ENCODE measurements around the gene WDR90. TPM values are rescaled to one million over a fixed set of nuclear protein-coding genes. Genes with fewer than 3 reads are reported as not detected.

Gene WDR90
- total RNA-seq, 1 experiment from 2014 or later = 118 TPM

GRCh38 chr16:708019-708418 is 58.9 kb downstream of the WDR90 start:
- no peaks in the 10 kb centered on the region for H3K79me2 ChIP-seq (ENCODE audit: low read depth)
- H4K20me1 ChIP-seq (ENCODE audit: insufficient read depth) = 0 out of 2 replicates have a peak, but pooled peaks cover 4% of the 10 kb centered on the region
- peaks cover 14% of the 10 kb centered on the region for H3F3A ChIP-seq (ENCODE audit: insufficient read depth, low read depth)
- TF ChIP-seq EZH2 (IDR thresholded peaks at IDR 0.05; ENCODE audit: low read depth) (no peak), CTCF (conservative IDR thresholded peaks at IDR 0.05) (no peak)
- no peaks in the 10 kb centered on the region for H3K9me2 ChIP-seq (ENCODE audit: insufficient read depth)
- POLR2A ChIA-PET (ENCODE audit: unreplicated experiment) = interaction anchor here (0.6 kb wide), 2 partner anchors 37 to 417 kb away, joined by 4 to 5 read pairs; no protein-coding TSS in a partner anchor
- H3K4me3 ChIP-seq = no peak overlapping the region
- no peak for DNase-seq
- BruUV-seq (replicated peaks) = no TSS peak
- H3K36me3 ChIP-seq (ENCODE audit: low read depth) = no peaks in the 10 kb centered on the region
- no peaks in the 10 kb centered on the region for H3K9me3 ChIP-seq (ENCODE audit: insufficient read depth, low read depth)
- H3K27me3 ChIP-seq (ENCODE audit: insufficient read depth, low read depth) = peaks cover 65% of the 10 kb centered on the region
- no peak overlapping the region for H3K4me2 ChIP-seq
- H3K4me1 ChIP-seq (replicated peaks; ENCODE audit: insufficient read depth) = peaks cover 15% of the 10 kb centered on the region
- no peak overlapping the region for H2AFZ ChIP-seq
- intact Hi-C loops (cut with micrococcal nuclease; ENCODE audit: unreplicated experiment) = no loop called here
- CTCF ChIA-PET = interaction anchor here (0.5 kb wide), 1 partner anchor 80 kb away, joined by 3 read pairs; the partner anchor contains the start of genes CHTF18 and RPUSD1
- no peak overlapping the region for H3K27ac ChIP-seq

GRCh38 chr16:708959-709358 is 59.8 kb downstream of the WDR90 start:
- ChIA-PET CTCF (no interaction called here), POLR2A (ENCODE audit: unreplicated experiment) (no interaction called here)
- Histone ChIP-seq H3K4me3 (no peak overlapping the region), H3K36me3 (ENCODE audit: low read depth) (no peaks in the 10 kb centered on the region), H3K79me2 (ENCODE audit: low read depth) (no peaks in the 10 kb centered on the region), H3K4me2 (no peak overlapping the region), H3K27me3 (ENCODE audit: insufficient read depth, low read depth) (peaks cover 56% of the 10 kb centered on the region), H3K27ac (no peak overlapping the region), H3K4me1 (replicated peaks; ENCODE audit: insufficient read depth) (peaks cover 18% of the 10 kb centered on the region), H4K20me1 (ENCODE audit: insufficient read depth) (no peaks in the 10 kb centered on the region), H3F3A (ENCODE audit: insufficient read depth, low read depth) (peaks cover 23% of the 10 kb centered on the region), H3K9me2 (ENCODE audit: insufficient read depth) (no peaks in the 10 kb centered on the region), H2AFZ (no peak overlapping the region), H3K9me3 (ENCODE audit: insufficient read depth, low read depth) (no peaks in the 10 kb centered on the region)
- no TSS peak for BruUV-seq (replicated peaks)
- intact Hi-C loops (cut with micrococcal nuclease; ENCODE audit: unreplicated experiment) = no loop called here
- TF ChIP-seq CTCF (conservative IDR thresholded peaks at IDR 0.05) = no peak
- no peak for TF ChIP-seq EZH2 (IDR thresholded peaks at IDR 0.05; ENCODE audit: low read depth)
- DNase-seq = no peak

GRCh38 chr16:709566-710499 is 60.7 kb downstream of the WDR90 start:
- H4K20me1 ChIP-seq (ENCODE audit: insufficient read depth) = no peaks in the 10 kb centered on the region
- H3K4me3 ChIP-seq = no peak overlapping the region
- ChIA-PET POLR2A (ENCODE audit: unreplicated experiment) (no interaction called here), CTCF (no interaction called here)
- no peaks in the 10 kb centered on the region for H3K9me2 ChIP-seq (ENCODE audit: insufficient read depth)
- H3K4me1 ChIP-seq (replicated peaks; ENCODE audit: insufficient read depth) = peaks cover 25% of the 10 kb centered on the region
- no peaks in the 10 kb centered on the region for H3K36me3 ChIP-seq (ENCODE audit: low read depth)
- TF ChIP-seq CTCF (conservative IDR thresholded peaks at IDR 0.05) (no peak), EZH2 (IDR thresholded peaks at IDR 0.05; ENCODE audit: low read depth) (no peak)
- H3K27me3 ChIP-seq (ENCODE audit: insufficient read depth, low read depth) = peaks cover 47% of the 10 kb centered on the region
- no peaks in the 10 kb centered on the region for H3K9me3 ChIP-seq (ENCODE audit: insufficient read depth, low read depth)
- H3K4me2 ChIP-seq = no peak overlapping the region
- no peak overlapping the region for H3K27ac ChIP-seq
- intact Hi-C loops (cut with micrococcal nuclease; ENCODE audit: unreplicated experiment) = loop anchor here (5.0 kb wide), 1 partner anchor 262 kb away; the partner anchor contains the start of gene LMF1
- BruUV-seq (replicated peaks) = no TSS peak
- H3K79me2 ChIP-seq (ENCODE audit: low read depth) = no peaks in the 10 kb centered on the region
- peaks cover 30% of the 10 kb centered on the region for H3F3A ChIP-seq (ENCODE audit: insufficient read depth, low read depth)
- H2AFZ ChIP-seq = no peak overlapping the region
- peak; percentile 66 for DNase-seq
